HepG2 (cell line): ENCODE data around the gene PLXNA1. TPM values are rescaled to one million over a fixed set of nuclear protein-coding genes. Genes with fewer than 3 reads are reported as not detected.

Experiments used
- ATAC-seq: fragments of 200-7000 bp; cut with Tn5 transposase; 3 replicates; pipeline ENCODE4 v1.9.1; 2020; ENCODE audit warnings: mild to moderate bottlenecking, moderate library complexity
- BruUV-seq: library from RNA; stranded (reverse); fragments of 400-500 nt; replicated peaks from 2 replicates; lab custom pipeline; 2021; lab: Mats Ljungman, UMichigan
- CTCF ChIA-PET: fragments of 300-600 bp; formaldehyde crosslinking; extraction: SDS; loops from one replicate; lab custom pipeline; 2021; ENCODE audit warnings: low total read pairs, inconsistent platforms, low intra/inter-chr PET ratio; lab: Yijun Ruan, JAX
- POLR2A ChIA-PET: fragments of 350-600 bp; sonication (Branson Sonifier 250); formaldehyde crosslinking; loops from one replicate; lab custom pipeline; 2020; ENCODE audit warnings: antibody characterized with exemption, inconsistent platforms; lab: Yijun Ruan, JAX
- DNase-seq: peaks from one replicate; pipeline ENCODE4 v3.0.0-alpha.2; 2015; ENCODE audit warnings: low spot score
- FAIRE-seq: peaks from 3 replicates; lab custom pipeline; 2011; peaks lifted over from hg19 to GRCh38; lab: Jason Lieb, UNC
- H2AFZ ChIP-seq: one replicate; pipeline ENCODE4 v1.6.1; 2011; ENCODE audit warnings: low read length, inconsistent platforms
- H3K27ac ChIP-seq: fragments of 300-600 bp; 3 replicates; pipeline ENCODE4 v1.8.0; 2011; ENCODE audit warnings: mixed run types, mild to moderate bottlenecking, mixed read lengths, low read length, inconsistent platforms; ENCODE audit not compliant: insufficient read depth; ENCODE audit errors: extremely low read length
- H3K27me3 ChIP-seq, 2 experiments: fragments of 200-600 bp in 1 of 2; 2 replicates in 1 of 2; 3 replicates in 1 of 2; pipeline versions ENCODE4 v1.6.0 to v1.8.0; 2011; ENCODE audit warnings: low read length in 2 of 2, mild to moderate bottlenecking in 2 of 2, moderate library complexity in 2 of 2, inconsistent platforms in 1 of 2; ENCODE audit not compliant: insufficient read depth in 2 of 2, control insufficient read depth in 1 of 2
- H3K36me3 ChIP-seq, 2 experiments: fragments of 200-600 bp in 1 of 2; replicated peaks in 1 of 2; 2 replicates in 1 of 2; 3 replicates in 1 of 2; pipeline versions ENCODE4 v1.5.1 to v1.8.0; 2011; ENCODE audit warnings: low read length in 2 of 2, inconsistent platforms in 1 of 2; ENCODE audit not compliant: insufficient read depth in 2 of 2, control insufficient read depth in 1 of 2
- H3K4me1 ChIP-seq: 2 replicates; pipeline ENCODE4 v1.5.1; 2012; ENCODE audit warnings: low read length, inconsistent platforms; ENCODE audit not compliant: insufficient read depth
- H3K4me2 ChIP-seq: 2 replicates; pipeline ENCODE4 v1.6.0; 2011; ENCODE audit warnings: low read depth, low read length, inconsistent platforms
- H3K4me3 ChIP-seq, 3 experiments: fragments of 200-600 bp in 1 of 3; sonication (generic), shearing (Covaris generic) in 1 of 3; replicated peaks in 1 of 3; 2 replicates each; pipeline ENCODE4 v1.5.1; 2011 to 2016; ENCODE audit warnings: low read length in 3 of 3, inconsistent platforms in 2 of 3, low read depth in 2 of 3, mild to moderate bottlenecking in 2 of 3, control low read depth in 1 of 3, mixed read lengths in 1 of 3; ENCODE audit not compliant: insufficient read depth in 1 of 3
- H3K79me2 ChIP-seq: one replicate; pipeline ENCODE4 v1.6.1; 2011; ENCODE audit warnings: low read length, inconsistent platforms; ENCODE audit not compliant: insufficient read depth
- H3K9ac ChIP-seq: 2 replicates; pipeline ENCODE4 v1.6.0; 2011; ENCODE audit warnings: mild to moderate bottlenecking, low read depth, low read length, inconsistent platforms; ENCODE audit not compliant: insufficient read depth
- H3K9me3 ChIP-seq: 2 replicates; pipeline ENCODE4 v1.5.1; 2012; ENCODE audit warnings: mild to moderate bottlenecking, low read length
- H4K20me1 ChIP-seq: 2 replicates; pipeline ENCODE4 v1.6.0; 2011; ENCODE audit warnings: inconsistent platforms, mild to moderate bottlenecking, low read length, moderate library complexity; ENCODE audit not compliant: insufficient read depth
- DNMT3B ChIP-seq: conservative IDR thresholded peaks from 2 replicates; pipeline ENCODE4 v1.6.1; 2016; ENCODE audit warnings: missing biosample characterization, control low read depth
- FOXK2 ChIP-seq: fragments of 450-650 bp; IDR thresholded peaks from 2 replicates; pipeline ENCODE4 v1.6.1; 2016
- KLF6 ChIP-seq: IDR thresholded peaks from 2 replicates; pipeline ENCODE4 v1.8.0; 2016; ENCODE audit warnings: missing biosample characterization, missing genetic modification reagents
- WGBS: methylation state at CpG from one replicate; pipeline ENCODE4 v1.1.6; 2017; ENCODE audit warnings: low lambda C conversion rate; 5-methylcytosine and 5-hydroxymethylcytosine counted together
- in situ Hi-C: cut with HindIII; loops from 2 replicates; pipeline ENCODE4 v1.10.0; 2017; ENCODE audit warnings: low pct_unique_long_range_greater_than_20kb; ENCODE audit not compliant: extremely low pct_ligation_motif_present
- intact Hi-C: fragments of 100-400 bp; cut with micrococcal nuclease; formaldehyde crosslinking; loops from one replicate; pipeline ENCODE4 v1.10.0; 2022; ENCODE audit not compliant: unreplicated experiment
- polyA plus RNA-seq, 8 experiments: library from polyadenylated mRNA; depleted of rRNA in 3 of 8; stranded (reverse) in 7 of 8; unstranded in 1 of 8; fragments of >200 nt; fragmentation: Illumina TruSeq in 4 of 8; extraction: Trizol in 4 of 8; gene quantifications; 2 replicates each; pipeline versions ENCODE4 v1.2.1 to v1.2.3, GENCODE V29; 2011 to 2016; ENCODE audit warnings: low read depth in 4 of 8, missing spikeins in 1 of 8, mixed read lengths in 1 of 8; ENCODE audit not compliant: insufficient read depth in 1 of 8
- total RNA-seq, 5 experiments: library from RNA; depleted of rRNA; stranded (reverse); fragments of >200 nt; fragmentation: Illumina TruSeq; extraction: Trizol; gene quantifications; 2 replicates each; pipeline ENCODE4 v1.2.3, GENCODE V29; 2016; ENCODE audit warnings: low read depth in 1 of 5

PLXNA1 gene
- total and polyA plus RNA-seq, 2 of the 13 experiments (the other 11 are each of a cell fraction or from before 2014, with no cell fraction given) = 16.6 to 18.2 TPM

- no peak overlapping the region for H2AFZ ChIP-seq
- WGBS = 93% methylated on average over 6 of the region's 6 CpGs
- H3K79me2 ChIP-seq = no peaks in the 10 kb centered on the region
- ChIA-PET CTCF (no interaction called here), POLR2A (no interaction called here)
- intact Hi-C loops = no loop called here
- no peak overlapping the region for H3K4me2 ChIP-seq
- ATAC-seq = no peak
- DNase-seq = no peak
- no peaks in the 10 kb centered on the region for H3K9me3 ChIP-seq
- H4K20me1 ChIP-seq = no peaks in the 10 kb centered on the region
- H3K27me3 ChIP-seq = no peaks in the 10 kb centered on the region
- no peak overlapping the region for H3K4me3 ChIP-seq
- in situ Hi-C loops = no loop called here
- BruUV-seq = no TSS peak
- H3K9ac ChIP-seq = no peak overlapping the region
- H3K27ac ChIP-seq = no peak overlapping the region
- no peaks in the 10 kb centered on the region for H3K4me1 ChIP-seq
- no peak for FAIRE-seq
- peaks cover 0 to 2% of the 10 kb centered on the region in 2 experiments; a peak in 1 of 5 replicates for H3K36me3 ChIP-seq
- no peak for TF ChIP-seq FOXK2
Observed at GRCh38 chr3:126936853-126937425, 46.0 kb upstream of the PLXNA1 start.

GRCh38 chr3:126937533-126937932 lies 45.4 kb upstream of the PLXNA1 start:
- POLR2A ChIA-PET = no interaction called here

More at GRCh38 chr3:126937533-126937932, 45.4 kb upstream of the PLXNA1 start:
- no TSS peak for BruUV-seq
- no peaks in the 10 kb centered on the region for H3K4me1 ChIP-seq
- in situ Hi-C loops = no loop called here
- DNase-seq (no peak), ATAC-seq (no peak), FAIRE-seq (no peak)
- no peaks in the 10 kb centered on the region for H3K27me3 ChIP-seq
- CTCF ChIA-PET = no interaction called here
- H2AFZ ChIP-seq = no peak overlapping the region
- H3K36me3 ChIP-seq = peaks cover 0 to 2% of the 10 kb centered on the region in 2 experiments; a peak in 1 of 5 replicates
- no peak overlapping the region for H3K9ac ChIP-seq
- H4K20me1 ChIP-seq = no peaks in the 10 kb centered on the region
- H3K9me3 ChIP-seq = no peaks in the 10 kb centered on the region
- 89% methylated on average over 1 of the region's 2 CpGs for WGBS
- no peak overlapping the region for H3K27ac ChIP-seq
- intact Hi-C loops = no loop called here
- TF ChIP-seq DNMT3B (CRISPR knock-in tag) (no peak), KLF6 (CRISPR knock-in tag) (no peak)
- H3K79me2 ChIP-seq = no peaks in the 10 kb centered on the region
- no peak overlapping the region for H3K4me3 ChIP-seq
- no peak overlapping the region for H3K4me2 ChIP-seq
